Vagina (tissue), 2 donors: Measurements from ENCODE around the gene FBXW4. TPM values are rescaled to one million over a fixed set of nuclear protein-coding genes. Genes with fewer than 3 reads are reported as not detected.

Source experiments
- DNase-seq, 2 donors: peaks; one replicate each; pipeline ENCODE4 v3.0.0-alpha.2; 2017; ENCODE audit errors: extremely low spot score in 2 of 2
- H3K27ac ChIP-seq: fragments of 200-600 bp; sonication (generic); one replicate; pipeline ENCODE4 v1.5.1; 2019
- H3K27me3 ChIP-seq: fragments of 200-600 bp; sonication (generic); one replicate; pipeline ENCODE4 v1.5.1; 2019
- H3K36me3 ChIP-seq, 2 donors: fragments of 200-600 bp; sonication (generic); one replicate each; pipeline ENCODE4 v1.5.1; 2017 to 2019
- H3K4me1 ChIP-seq: fragments of 200-600 bp; sonication (generic); one replicate; pipeline ENCODE4 v1.5.1; 2019
- H3K4me3 ChIP-seq, 2 donors: fragments of 200-600 bp; sonication (generic); 1 replicate in 1 of 2; 2 replicates in 1 of 2; pipeline ENCODE4 v1.5.1; 2016 to 2019
- H3K9me3 ChIP-seq: fragments of 200-600 bp; sonication (generic); one replicate; pipeline ENCODE4 v1.5.1; 2019
- POLR2A ChIP-seq, 2 donors: fragments of 450-650 bp; IDR thresholded peaks; one replicate each; pipeline ENCODE4 v1.6.1; 2017; ENCODE audit warnings: antibody characterized with exemption in 2 of 2, mild to moderate bottlenecking in 2 of 2, moderate library complexity in 2 of 2
- POLR2AphosphoS5 ChIP-seq, 2 donors: sonication (generic); formaldehyde crosslinking; IDR thresholded peaks; one replicate each; pipeline ENCODE4 v1.9.0; 2017; ENCODE audit warnings: antibody characterized with exemption in 2 of 2, mild to moderate bottlenecking in 2 of 2, low read depth in 1 of 2; ENCODE audit not compliant: insufficient read depth in 1 of 2
- intact Hi-C: fragments of 100-400 bp; cut with DNase I; formaldehyde crosslinking; loops from one replicate; pipeline ENCODE4 v1.15.1; 2023
- total RNA-seq: library from RNA; depleted of rRNA; stranded (reverse); fragments of >200 nt; gene quantifications from one replicate; pipeline ENCODE4 v1.2.3, GENCODE V29; 2016
- TF ChIP-seq, protein P1 (sequence below), 3 experiments: fragments of 450-650 bp in 2 of 3; fragments of 200-600 bp in 1 of 3; sonication (generic) in 1 of 3; IDR thresholded peaks; one replicate each; pipeline ENCODE4 v1.5.1; 2017 to 2019; ENCODE audit warnings: antibody characterized with exemption in 3 of 3, mild to moderate bottlenecking in 2 of 3, moderate library complexity in 2 of 3

FBXW4 gene
- total RNA-seq, 1 donor from 2014 or later: 49.6 TPM

- DNase-seq: no peak
- intact Hi-C loops: no loop called here
- H3K27me3 ChIP-seq: peaks cover 7% of the 10 kb centered on the region
These were observed 122.2 kb downstream of the FBXW4 start for GRCh38 chr10:101572785-101573184.

GRCh38 chr10:101572126-101572525, 122.8 kb downstream of the FBXW4 start:
- no peak overlapping the region for H3K27ac ChIP-seq
- no peak for TF ChIP-seq POLR2AphosphoS5 (IDR thresholded peaks at IDR 0.05; ENCODE audit: insufficient read depth in 1 of 2, low read depth in 1 of 2)
- TF ChIP-seq, protein P1, sequence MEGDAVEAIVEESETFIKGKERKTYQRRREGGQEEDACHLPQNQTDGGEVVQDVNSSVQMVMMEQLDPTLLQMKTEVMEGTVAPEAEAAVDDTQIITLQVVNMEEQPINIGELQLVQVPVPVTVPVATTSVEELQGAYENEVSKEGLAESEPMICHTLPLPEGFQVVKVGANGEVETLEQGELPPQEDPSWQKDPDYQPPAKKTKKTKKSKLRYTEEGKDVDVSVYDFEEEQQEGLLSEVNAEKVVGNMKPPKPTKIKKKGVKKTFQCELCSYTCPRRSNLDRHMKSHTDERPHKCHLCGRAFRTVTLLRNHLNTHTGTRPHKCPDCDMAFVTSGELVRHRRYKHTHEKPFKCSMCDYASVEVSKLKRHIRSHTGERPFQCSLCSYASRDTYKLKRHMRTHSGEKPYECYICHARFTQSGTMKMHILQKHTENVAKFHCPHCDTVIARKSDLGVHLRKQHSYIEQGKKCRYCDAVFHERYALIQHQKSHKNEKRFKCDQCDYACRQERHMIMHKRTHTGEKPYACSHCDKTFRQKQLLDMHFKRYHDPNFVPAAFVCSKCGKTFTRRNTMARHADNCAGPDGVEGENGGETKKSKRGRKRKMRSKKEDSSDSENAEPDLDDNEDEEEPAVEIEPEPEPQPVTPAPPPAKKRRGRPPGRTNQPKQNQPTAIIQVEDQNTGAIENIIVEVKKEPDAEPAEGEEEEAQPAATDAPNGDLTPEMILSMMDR (IDR thresholded peaks at IDR 0.05): no peak
- no peak for TF ChIP-seq POLR2A (IDR thresholded peaks at IDR 0.05)
- DNase-seq: no peak
- peaks cover 7% of the 10 kb centered on the region for H3K27me3 ChIP-seq
- no peak overlapping the region for H3K4me3 ChIP-seq
- intact Hi-C loops: no loop called here
- peaks cover 17% of the 10 kb centered on the region for H3K4me1 ChIP-seq
- no peaks in the 10 kb centered on the region for H3K36me3 ChIP-seq
- peaks cover 7% of the 10 kb centered on the region for H3K9me3 ChIP-seq

More at GRCh38 chr10:101572785-101573184, 122.2 kb downstream of the FBXW4 start:
- Histone ChIP-seq H3K27ac (no peak overlapping the region), H3K36me3 (no peaks in the 10 kb centered on the region), H3K4me3 (no peak overlapping the region), H3K9me3 (peaks cover 7% of the 10 kb centered on the region), H3K4me1 (peaks cover 17% of the 10 kb centered on the region)
- TF ChIP-seq POLR2A (IDR thresholded peaks at IDR 0.05): no peak
- TF ChIP-seq, protein P1 (IDR thresholded peaks at IDR 0.05): no peak
- no peak for TF ChIP-seq POLR2AphosphoS5 (IDR thresholded peaks at IDR 0.05; ENCODE audit: insufficient read depth in 1 of 2, low read depth in 1 of 2)

DNA sequence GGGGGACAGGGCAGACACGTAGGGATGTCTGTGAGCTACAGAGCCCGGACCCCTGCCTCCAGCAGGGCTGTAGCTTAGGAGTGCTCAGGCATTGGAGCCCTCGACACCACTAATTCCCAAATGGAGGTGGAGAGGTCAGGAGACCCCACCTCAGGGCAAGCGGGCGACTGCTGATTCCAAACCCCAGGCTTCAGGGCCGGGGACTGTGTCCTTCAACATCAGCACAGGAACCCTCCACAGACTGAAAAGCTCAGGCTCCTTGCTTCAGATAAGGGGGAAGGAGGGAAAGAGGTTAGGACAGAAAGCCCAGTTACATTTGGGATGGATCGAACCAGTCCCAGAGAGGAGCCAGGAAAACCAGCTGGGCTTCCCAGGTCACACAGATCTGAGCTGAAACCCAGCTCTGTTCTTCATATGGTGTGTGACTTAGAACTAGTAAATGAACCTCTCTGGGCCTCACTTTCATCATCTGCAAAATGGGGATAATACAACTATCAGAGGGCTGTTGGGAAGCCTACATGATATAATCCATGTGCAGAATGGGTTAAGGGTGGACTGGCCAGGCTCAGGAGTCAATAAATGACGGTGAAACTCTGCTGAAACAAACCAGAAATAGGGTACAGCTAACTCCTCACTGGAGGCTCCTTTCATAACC, 123.6 kb downstream of the FBXW4 start:
- H3K4me1 ChIP-seq: peaks cover 20% of the 10 kb centered on the region
- H3K9me3 ChIP-seq: peaks cover 7% of the 10 kb centered on the region
- peaks cover 8% of the 10 kb centered on the region for H3K27me3 ChIP-seq
- no peak overlapping the region for H3K4me3 ChIP-seq
- no peaks in the 10 kb centered on the region for H3K36me3 ChIP-seq
- intact Hi-C loops: no loop called here
- no peak for DNase-seq
- TF ChIP-seq POLR2A (IDR thresholded peaks at IDR 0.05) (no peak), POLR2AphosphoS5 (IDR thresholded peaks at IDR 0.05; ENCODE audit: insufficient read depth in 1 of 2, low read depth in 1 of 2) (no peak)
- TF ChIP-seq, protein P1 (IDR thresholded peaks at IDR 0.05): no peak
- no peak overlapping the region for H3K27ac ChIP-seq

- TF ChIP-seq, protein P1 (IDR thresholded peaks at IDR 0.05): no peak
- TF ChIP-seq POLR2A (IDR thresholded peaks at IDR 0.05) (no peak), POLR2AphosphoS5 (IDR thresholded peaks at IDR 0.05; ENCODE audit: insufficient read depth in 1 of 2, low read depth in 1 of 2) (no peak)
These were observed 124.3 kb downstream of the FBXW4 start for GRCh38 chr10:101570428-101571270.

More at GRCh38 chr10:101570428-101571270, 124.3 kb downstream of the FBXW4 start:
- Histone ChIP-seq H3K27me3 (peaks cover 10% of the 10 kb centered on the region), H3K36me3 (no peaks in the 10 kb centered on the region), H3K27ac (peak overlapping the region; percentile 4), H3K4me3 (peak overlapping the region; percentile 44 to 53), H3K4me1 (peaks cover 24% of the 10 kb centered on the region), H3K9me3 (peaks cover 7% of the 10 kb centered on the region)
- intact Hi-C loops: no loop called here
- no peak for DNase-seq
